B cell (primary cell): ENCODE results near the gene CYFIP1. TPM values are rescaled to one million over a fixed set of nuclear protein-coding genes. Genes with fewer than 3 reads are reported as not detected.

ENCODE experiments used
- ATAC-seq: fragments of 200-7000 bp; cut with Tn5 transposase; one replicate; pipeline ENCODE4 v1.10.0; 2021; ENCODE audit warnings: low read depth, mild to moderate bottlenecking, moderate number of reproducible peaks, moderate library complexity
- CTCF ChIA-PET: fragments of 350-600 bp; sonication (Branson Sonifier 250); formaldehyde crosslinking; loops from one replicate; lab custom pipeline; 2021; ENCODE audit warnings: antibody characterized with exemption, inconsistent platforms; lab: Charles Lee
- POLR2A ChIA-PET: fragments of 350-600 bp; sonication (Branson Sonifier 250); formaldehyde crosslinking; loops from one replicate; lab custom pipeline; 2021; ENCODE audit warnings: antibody characterized with exemption; lab: Charles Lee
- DNase-seq: peaks from one replicate; pipeline ENCODE4 v3.0.0; 2013
- H2AFZ ChIP-seq: 2 replicates; pipeline ENCODE4 v1.6.1; 2012; ENCODE audit warnings: mild to moderate bottlenecking, low read depth, low read length; ENCODE audit not compliant: insufficient read depth, poor library complexity, severe bottlenecking
- H3K27ac ChIP-seq, 2 donors: 1 replicate in 1 of 2; 2 replicates in 1 of 2; pipeline ENCODE4 v1.5.1; 2012 to 2013; ENCODE audit warnings: low read length in 2 of 2, mild to moderate bottlenecking in 2 of 2, moderate library complexity in 1 of 2
- H3K27me3 ChIP-seq, 4 experiments: fragments of 200-600 bp in 1 of 4; sonication (generic) in 1 of 4; replicated peaks in 1 of 4; 1 replicate in 2 of 4; 2 replicates in 2 of 4; pipeline versions ENCODE4 v1.6.1 to v1.7.0; 2013 to 2016; ENCODE audit warnings: low read length in 3 of 4, mild to moderate bottlenecking in 2 of 4, mixed read lengths in 1 of 4, moderate library complexity in 1 of 4; ENCODE audit not compliant: insufficient read depth in 4 of 4, control insufficient read depth in 3 of 4; ENCODE audit errors: control extremely low read depth in 1 of 4
- H3K36me3 ChIP-seq, 2 experiments: replicated peaks in 1 of 2; 1 replicate in 1 of 2; 2 replicates in 1 of 2; pipeline versions ENCODE4 v1.6.1 to v1.7.1; 2013; ENCODE audit warnings: low read length in 1 of 2; ENCODE audit not compliant: insufficient read depth in 2 of 2, control insufficient read depth in 1 of 2; ENCODE audit errors: control extremely low read depth in 1 of 2, extremely low read depth in 1 of 2
- H3K4me1 ChIP-seq, 2 donors: fragments of 200-600 bp in 1 of 2; sonication (generic) in 1 of 2; 1 replicate in 1 of 2; 2 replicates in 1 of 2; pipeline versions ENCODE4 v1.5.1 to v1.6.1; 2013 to 2017; ENCODE audit warnings: low read length in 2 of 2; ENCODE audit not compliant: control insufficient read depth in 2 of 2, insufficient read depth in 2 of 2
- H3K4me2 ChIP-seq: replicated peaks from 2 replicates; pipeline ENCODE3; 2012; ENCODE audit warnings: mild to moderate bottlenecking, low read depth, low read length; ENCODE audit not compliant: poor library complexity, severe bottlenecking
- H3K4me3 ChIP-seq, 5 experiments: fragments of 200-600 bp in 1 of 5; sonication (generic) in 1 of 5; 1 replicate in 3 of 5; 2 replicates in 2 of 5; pipeline versions ENCODE4 v1.5.1 to v1.7.0; 2011 to 2016; ENCODE audit warnings: low read length in 4 of 5, mild to moderate bottlenecking in 4 of 5, low read depth in 2 of 5, control low read depth in 1 of 5, moderate library complexity in 1 of 5; ENCODE audit not compliant: insufficient read depth in 1 of 5; ENCODE audit errors: control extremely low read depth in 1 of 5, extremely low read depth in 1 of 5
- H3K79me2 ChIP-seq: fragments of 200-600 bp; sonication (generic); one replicate; pipeline ENCODE4 v1.6.0; 2016; ENCODE audit warnings: low read length; ENCODE audit not compliant: control insufficient read depth, insufficient read depth
- H3K9ac ChIP-seq: fragments of 200-600 bp; sonication (generic); 2 replicates; pipeline ENCODE4 v1.6.1; 2017; ENCODE audit warnings: mild to moderate bottlenecking, low read length, moderate library complexity
- H3K9me3 ChIP-seq, 3 donors: one replicate each; pipeline versions ENCODE4 v1.6.1 to v1.7.1; 2013; ENCODE audit warnings: low read length in 2 of 3; ENCODE audit not compliant: control insufficient read depth in 2 of 3, insufficient read depth in 1 of 3; ENCODE audit errors: control extremely low read depth in 1 of 3
- H4K20me1 ChIP-seq: 2 replicates; pipeline ENCODE4 v1.6.0; 2012; ENCODE audit warnings: mild to moderate bottlenecking, low read length; ENCODE audit not compliant: insufficient read depth, control insufficient read depth, poor library complexity, severe bottlenecking
- H3K27ac Mint-ChIP-seq: one replicate; pipeline ENCODE4 v1.8.0; 2021; ENCODE audit warnings: mixed read lengths
- H3K27me3 Mint-ChIP-seq: one replicate; pipeline ENCODE4 v1.8.0; 2021; ENCODE audit warnings: mixed read lengths
- H3K4me1 Mint-ChIP-seq: one replicate; pipeline ENCODE4 v1.8.0; 2021; ENCODE audit warnings: mixed read lengths
- H3K4me3 Mint-ChIP-seq: one replicate; pipeline ENCODE4 v1.8.0; 2021; ENCODE audit warnings: mixed read lengths
- H3K9me3 Mint-ChIP-seq: one replicate; pipeline ENCODE4 v1.8.0; 2022; ENCODE audit warnings: mixed read lengths; ENCODE audit not compliant: insufficient read depth
- EZH2 ChIP-seq: IDR thresholded peaks from 2 replicates; pipeline ENCODE4 v1.6.1; 2012; ENCODE audit warnings: borderline replicate concordance, low read depth, mild to moderate bottlenecking, moderate library complexity, low read length; ENCODE audit not compliant: insufficient read depth, poor library complexity, severe bottlenecking
- WGBS: methylation state at CpG from one replicate; pipeline ENCODE4 v1.1.5; 2013; ENCODE audit warnings: missing lambda C conversion rate; ENCODE audit not compliant: insufficient coverage; 5-methylcytosine and 5-hydroxymethylcytosine counted together
- intact Hi-C: fragments of 100-400 bp; cut with micrococcal nuclease; formaldehyde crosslinking; loops from one replicate; pipeline ENCODE4 v1.10.0; 2022
- polyA plus RNA-seq: library from polyadenylated mRNA; depleted of rRNA; stranded (reverse); fragments of >200 nt; gene quantifications from 2 replicates; pipeline ENCODE4 v1.2.3, GENCODE V29; 2012
- total RNA-seq, 2 donors: library from RNA; stranded (reverse); fragments of 120-200 nt in 1 of 2; gene quantifications; 1 replicate in 1 of 2; 2 replicates in 1 of 2; pipeline versions ENCODE4 v1.2.3 to v1.2.4, GENCODE V29; 2013 to 2022
- TF ChIP-seq, protein P1 (sequence below): fragments of 200-600 bp; IDR thresholded peaks from one replicate; pipeline ENCODE4 v1.8.0; 2022; ENCODE audit warnings: antibody characterized with exemption, mild to moderate bottlenecking

Gene CYFIP1
- total and polyA plus RNA-seq, 2 donors (not counting 1 experiment from before 2014, with no cell fraction given): 6.2 to 13.5 TPM

DNA sequence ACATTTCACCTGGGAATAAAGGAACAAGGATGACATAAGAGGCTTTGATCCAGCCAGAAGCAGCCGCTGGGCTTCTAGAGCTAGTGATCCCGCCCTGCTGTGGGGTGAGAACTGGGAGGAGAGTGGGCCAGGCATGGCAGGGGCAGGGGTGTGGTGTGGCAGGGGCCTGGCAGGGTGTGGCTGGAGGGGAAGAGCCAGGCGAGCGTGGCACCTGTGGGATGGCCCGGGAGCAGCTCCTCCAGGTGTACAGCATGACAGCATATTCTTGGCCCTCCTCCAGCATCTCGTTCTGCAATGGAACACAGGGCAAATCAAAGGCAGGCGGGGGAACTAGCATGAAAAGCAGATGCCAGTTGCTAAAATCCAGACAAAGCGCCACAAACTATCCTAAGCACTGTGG is 35.5 kb downstream of the CYFIP1 start:
- Histone ChIP-seq H3K36me3 (no peaks in the 10 kb centered on the region), H3K27ac (no peak overlapping the region), H3K4me2 (no peak overlapping the region), H3K9ac (no peak overlapping the region), H3K4me3 (no peak overlapping the region), H2AFZ (no peak overlapping the region), H3K4me1 (no peaks in the 10 kb centered on the region), H3K9me3 (no peaks in the 10 kb centered on the region), H4K20me1 (no peaks in the 10 kb centered on the region), H3K79me2 (no peaks in the 10 kb centered on the region), H3K27me3 (peaks cover 0 to 3% (median 1%) of the 10 kb centered on the region in 4 experiments)
- TF ChIP-seq EZH2: no peak
- TF ChIP-seq, protein P1, sequence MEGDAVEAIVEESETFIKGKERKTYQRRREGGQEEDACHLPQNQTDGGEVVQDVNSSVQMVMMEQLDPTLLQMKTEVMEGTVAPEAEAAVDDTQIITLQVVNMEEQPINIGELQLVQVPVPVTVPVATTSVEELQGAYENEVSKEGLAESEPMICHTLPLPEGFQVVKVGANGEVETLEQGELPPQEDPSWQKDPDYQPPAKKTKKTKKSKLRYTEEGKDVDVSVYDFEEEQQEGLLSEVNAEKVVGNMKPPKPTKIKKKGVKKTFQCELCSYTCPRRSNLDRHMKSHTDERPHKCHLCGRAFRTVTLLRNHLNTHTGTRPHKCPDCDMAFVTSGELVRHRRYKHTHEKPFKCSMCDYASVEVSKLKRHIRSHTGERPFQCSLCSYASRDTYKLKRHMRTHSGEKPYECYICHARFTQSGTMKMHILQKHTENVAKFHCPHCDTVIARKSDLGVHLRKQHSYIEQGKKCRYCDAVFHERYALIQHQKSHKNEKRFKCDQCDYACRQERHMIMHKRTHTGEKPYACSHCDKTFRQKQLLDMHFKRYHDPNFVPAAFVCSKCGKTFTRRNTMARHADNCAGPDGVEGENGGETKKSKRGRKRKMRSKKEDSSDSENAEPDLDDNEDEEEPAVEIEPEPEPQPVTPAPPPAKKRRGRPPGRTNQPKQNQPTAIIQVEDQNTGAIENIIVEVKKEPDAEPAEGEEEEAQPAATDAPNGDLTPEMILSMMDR: no peak
- peaks cover 14% of the 10 kb centered on the region for H3K4me1 Mint-ChIP-seq
- DNase-seq (no peak), ATAC-seq (no peak)
- no peaks in the 10 kb centered on the region for H3K9me3 Mint-ChIP-seq
- POLR2A ChIA-PET: no interaction called here
- H3K4me3 Mint-ChIP-seq: no peak overlapping the region
- CTCF ChIA-PET: no interaction called here
- intact Hi-C loops: no loop called here
- WGBS: 92% methylated on average over 6 of the region's 8 CpGs
- peaks cover 8% of the 10 kb centered on the region for H3K27me3 Mint-ChIP-seq
- H3K27ac Mint-ChIP-seq: no peak overlapping the region

DNA sequence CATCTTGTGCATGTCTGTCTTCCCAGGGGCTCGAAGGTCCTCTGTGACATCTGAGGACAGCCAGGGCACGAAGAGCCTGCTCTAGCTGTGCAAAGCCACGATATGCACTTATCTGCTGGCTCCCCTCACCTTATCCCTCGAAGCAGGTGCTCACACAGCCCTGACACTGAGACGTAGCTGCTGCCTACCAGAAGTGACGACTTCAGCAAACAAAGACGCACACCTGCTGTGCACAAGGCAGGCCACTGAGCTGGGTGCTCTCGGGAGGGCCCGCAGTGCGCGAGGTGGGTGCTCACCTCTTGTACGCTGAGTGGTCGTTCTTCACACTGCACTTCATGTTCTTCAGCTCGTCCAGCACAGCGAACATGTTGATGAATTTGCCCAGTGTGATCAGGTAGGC is 37.3 kb downstream of the CYFIP1 start:
- Mint-ChIP-seq H3K4me3 (no peak overlapping the region), H3K9me3 (no peaks in the 10 kb centered on the region), H3K27ac (no peak overlapping the region), H3K27me3 (no peaks in the 10 kb centered on the region), H3K4me1 (peaks cover 14% of the 10 kb centered on the region)
- no peaks in the 10 kb centered on the region for H3K79me2 ChIP-seq
- no peak for ATAC-seq
- WGBS: 97% methylated on average over 15 of the region's 15 CpGs
- H2AFZ ChIP-seq: no peak overlapping the region
- CTCF ChIA-PET: no interaction called here
- no peaks in the 10 kb centered on the region for H3K9me3 ChIP-seq
- POLR2A ChIA-PET: no interaction called here
- no peak for TF ChIP-seq EZH2
- TF ChIP-seq, protein P1: no peak
- no peak overlapping the region for H3K27ac ChIP-seq
- no peak for DNase-seq
- H3K4me3 ChIP-seq: no peak overlapping the region
- H3K4me1 ChIP-seq: peaks cover 0 to 10% of the 10 kb centered on the region in 2 donors
- intact Hi-C loops: no loop called here
- peaks cover 0 to under 1% (median 0%) of the 10 kb centered on the region in 4 experiments for H3K27me3 ChIP-seq
- no peaks in the 10 kb centered on the region for H4K20me1 ChIP-seq
- H3K36me3 ChIP-seq: no peaks in the 10 kb centered on the region
- H3K4me2 ChIP-seq: no peak overlapping the region
- H3K9ac ChIP-seq: no peak overlapping the region
